Right lobe of liver (tissue), 4 donors: ENCODE data around the gene GCK.

ENCODE experiments used
- POLR2A ChIP-seq: fragments of 450-650 bp; IDR thresholded peaks from one replicate; pipeline ENCODE4 v1.6.1; 2017; ENCODE audit warnings: antibody characterized with exemption, mild to moderate bottlenecking
- TF ChIP-seq, protein P1 (sequence below), 4 donors: fragments of 200-600 bp in 3 of 4; fragments of 450-650 bp in 1 of 4; IDR thresholded peaks; one replicate each; pipeline versions ENCODE4 v1.5.1 to v1.8.0; 2016 to 2022; ENCODE audit warnings: antibody characterized with exemption in 4 of 4, mild to moderate bottlenecking in 2 of 4
- donor health status: DM: no; HTN: no; CAD: no.
- donor health status: DM: no; HTN: no; CAD: no.
- donor health status: DM: no; HTN: yes; CAD: no.

DNA sequence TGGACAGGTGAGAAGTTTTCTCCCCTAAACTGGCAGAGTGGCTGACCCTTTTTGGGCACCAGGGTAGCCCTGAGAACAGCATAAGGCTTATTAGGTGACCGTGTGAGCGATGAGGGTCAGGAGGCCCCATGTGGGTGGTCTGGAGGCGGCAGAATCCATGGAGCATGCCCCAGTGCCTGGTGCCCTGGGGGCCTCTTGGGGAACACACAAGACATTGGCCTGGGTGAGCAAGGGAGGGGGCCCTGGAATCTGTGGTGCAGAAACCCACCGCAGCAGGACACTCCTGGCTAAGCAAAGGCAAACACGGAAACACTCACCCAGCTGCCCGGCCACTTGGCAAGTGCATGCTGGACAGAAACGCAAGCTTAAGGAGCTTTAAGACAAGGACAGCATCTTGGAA lies 41.0 kb upstream of the GCK start:
- TF ChIP-seq POLR2A = no peak
- TF ChIP-seq, protein P1, sequence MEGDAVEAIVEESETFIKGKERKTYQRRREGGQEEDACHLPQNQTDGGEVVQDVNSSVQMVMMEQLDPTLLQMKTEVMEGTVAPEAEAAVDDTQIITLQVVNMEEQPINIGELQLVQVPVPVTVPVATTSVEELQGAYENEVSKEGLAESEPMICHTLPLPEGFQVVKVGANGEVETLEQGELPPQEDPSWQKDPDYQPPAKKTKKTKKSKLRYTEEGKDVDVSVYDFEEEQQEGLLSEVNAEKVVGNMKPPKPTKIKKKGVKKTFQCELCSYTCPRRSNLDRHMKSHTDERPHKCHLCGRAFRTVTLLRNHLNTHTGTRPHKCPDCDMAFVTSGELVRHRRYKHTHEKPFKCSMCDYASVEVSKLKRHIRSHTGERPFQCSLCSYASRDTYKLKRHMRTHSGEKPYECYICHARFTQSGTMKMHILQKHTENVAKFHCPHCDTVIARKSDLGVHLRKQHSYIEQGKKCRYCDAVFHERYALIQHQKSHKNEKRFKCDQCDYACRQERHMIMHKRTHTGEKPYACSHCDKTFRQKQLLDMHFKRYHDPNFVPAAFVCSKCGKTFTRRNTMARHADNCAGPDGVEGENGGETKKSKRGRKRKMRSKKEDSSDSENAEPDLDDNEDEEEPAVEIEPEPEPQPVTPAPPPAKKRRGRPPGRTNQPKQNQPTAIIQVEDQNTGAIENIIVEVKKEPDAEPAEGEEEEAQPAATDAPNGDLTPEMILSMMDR (IDR thresholded peaks at IDR 0.05) = no peak
